Heart left ventricle (tissue), 16 donors: ENCODE measurements around the gene SUCO. TPM values are rescaled to one million over a fixed set of nuclear protein-coding genes. Genes with fewer than 3 reads are reported as not detected.

ENCODE experiments used
- ATAC-seq, 4 donors: fragments of 200-7000 bp; cut with Tn5 transposase; one replicate each; pipeline ENCODE4 v1.9.1; 2020 to 2022; ENCODE audit warnings: moderate library complexity in 4 of 4, mild to moderate bottlenecking in 3 of 4, moderate number of reproducible peaks in 1 of 4
- DNase-seq, 5 donors: peaks; one replicate each; pipeline ENCODE4 v3.0.0-alpha.2; 2020
- H3K27ac ChIP-seq, 12 donors: fragments of 200-600 bp; sonication (generic) in 4 of 12; one replicate each; pipeline versions ENCODE4 v1.5.0 to v1.8.0; 2016 to 2022; ENCODE audit warnings: mild to moderate bottlenecking in 2 of 12
- H3K27me3 ChIP-seq, 9 donors: fragments of 200-600 bp; sonication (generic) in 2 of 9; one replicate each; pipeline versions ENCODE4 v1.5.1 to v1.8.0; 2016 to 2022; ENCODE audit warnings: mild to moderate bottlenecking in 3 of 9
- H3K36me3 ChIP-seq, 9 donors: fragments of 200-600 bp; sonication (generic) in 2 of 9; one replicate each; pipeline versions ENCODE4 v1.5.0 to v1.8.0; 2018 to 2022; ENCODE audit warnings: mild to moderate bottlenecking in 2 of 9
- H3K4me1 ChIP-seq, 12 donors: fragments of 200-600 bp; sonication (generic) in 4 of 12; one replicate each; pipeline versions ENCODE4 v1.5.0 to v1.8.0; 2016 to 2022; ENCODE audit warnings: mild to moderate bottlenecking in 3 of 12
- H3K4me3 ChIP-seq, 12 donors: fragments of 200-600 bp; sonication (generic) in 4 of 12; one replicate each; pipeline versions ENCODE4 v1.5.0 to v1.8.0; 2017 to 2022; ENCODE audit warnings: mild to moderate bottlenecking in 9 of 12, moderate library complexity in 4 of 12
- H3K9me3 ChIP-seq, 12 donors: fragments of 200-600 bp; sonication (generic) in 4 of 12; one replicate each; pipeline versions ENCODE4 v1.5.0 to v1.8.0; 2016 to 2022; ENCODE audit warnings: mild to moderate bottlenecking in 1 of 12
- POLR2A ChIP-seq, 2 donors: fragments of 450-650 bp; IDR thresholded peaks; one replicate each; pipeline ENCODE4 v1.6.1; 2017; ENCODE audit warnings: antibody characterized with exemption in 2 of 2, mild to moderate bottlenecking in 2 of 2, moderate library complexity in 2 of 2
- WGBS, 4 donors: extraction: QIAGEN DNeasy Blood & Tissue Kit in 2 of 4; methylation state at CpG; one replicate each; pipeline versions ENCODE4 v1.1.5 to v1.1.7; 2013 to 2018; 5-methylcytosine and 5-hydroxymethylcytosine counted together
- intact Hi-C, 10 donors: fragments of 100-400 bp; cut with DNase I; formaldehyde crosslinking; loops; one replicate each; pipeline versions ENCODE4 v1.11.1 to v1.14.2; 2022
- polyA plus RNA-seq, 2 donors: library from polyadenylated mRNA; stranded (reverse); fragments of 200-250 nt; gene quantifications; one replicate each; pipeline ENCODE4 v1.2.3, GENCODE V29; 2013
- total RNA-seq, 9 donors: library from RNA; depleted of rRNA in 2 of 9; stranded (reverse); fragments of >200 nt in 2 of 9; fragmentation: NEBNext Ultra II Directional in 3 of 9; extraction: Animal tissue kit (Norgen Biotek cat#: 25700) in 3 of 9; gene quantifications; one replicate each; pipeline versions ENCODE4 v1.1.0 to v1.2.4, GENCODE V29; 2016 to 2023
- TF ChIP-seq, protein P1 (sequence below), 12 donors: fragments of 200-600 bp; sonication (generic) in 4 of 12; IDR thresholded peaks; one replicate each; pipeline versions ENCODE4 v1.5.0 to v1.8.0; 2018 to 2022; ENCODE audit warnings: antibody characterized with exemption in 12 of 12, mild to moderate bottlenecking in 5 of 12
- donor health status: ischemic (EF 13 %, LVEDD 7.1; RV severe dilation, severe dysfunction).
- donor health status: healthy with polysubstance abuse.
- donor health status: DM: no; HTN: yes; CAD: no.
- donor health status: DM: no; HTN: no; CAD: no.
- donor health status: ischemic (EF 25% LVEDD 6.9; RV normal size, moderate dysfunction).
- donor health status: ischemic (EF 25% LVEDD 5.7; RV mildly dilated, moderate dysfunction).
- donor health status: healthy.
- donor health status: DM: yes; HTN: yes; CAD: no.
- donor health status: ischemic (EF 35%, LVEDD 5.7; RV mildly dilated, moderate dysfunction).
- donor health status: nonischemic (EF 11% LVEDD 7.7; RV severe dilation, severe dysfunction).
- donor health status: DM: yes; HTN: yes; CAD: no.
- donor health status: PGD.
- donor health status: ischemic (EF 29% LVEDD 5.4; RV normal size, mild dysfunction).
- donor health status: nonischemic (EF 23%, LVEDD 6.1; RV moderate dilation, normal function).

The SUCO gene
- total and polyA plus RNA-seq, 11 donors, result 6.7 to 33.4 (median 23.7) TPM

DNA sequence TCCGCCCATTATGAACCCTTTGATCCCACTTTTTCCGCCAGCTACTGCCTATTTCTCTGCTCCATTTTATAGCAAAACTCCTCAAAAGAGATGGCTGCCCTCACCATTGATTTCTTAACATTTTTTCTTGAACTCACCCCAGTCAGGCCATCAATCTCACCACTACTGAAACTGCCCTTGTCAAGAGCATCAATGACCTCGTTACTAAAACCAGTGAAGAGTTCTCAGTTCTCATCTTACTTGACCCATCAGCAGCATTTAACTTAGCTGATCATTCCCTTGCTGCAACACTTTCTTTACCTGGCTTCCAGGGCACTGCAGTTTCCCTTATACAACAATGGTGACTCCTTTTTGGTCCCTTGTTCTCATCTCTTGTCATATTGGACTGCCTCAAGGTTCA, 90.8 kb downstream of the SUCO start:
- Histone ChIP-seq H3K4me1 (peaks cover 0 to 5% (median 0%) of the 10 kb centered on the region in 12 donors), H3K9me3 (peaks cover 0 to 28% (median 17%) of the 10 kb centered on the region in 12 donors), H3K27ac (no peak overlapping the region), H3K27me3 (no peaks in the 10 kb centered on the region), H3K36me3 (no peaks in the 10 kb centered on the region), H3K4me3 (no peak overlapping the region)
- ATAC-seq (no peak), DNase-seq (no peak)
- intact Hi-C loops, result no loop called here
- 85 to 90% (median 87%) methylated on average over 3 of the region's 3 CpGs for WGBS, 4 donors
- no peak for TF ChIP-seq POLR2A (IDR thresholded peaks at IDR 0.05)
- TF ChIP-seq, protein P1, sequence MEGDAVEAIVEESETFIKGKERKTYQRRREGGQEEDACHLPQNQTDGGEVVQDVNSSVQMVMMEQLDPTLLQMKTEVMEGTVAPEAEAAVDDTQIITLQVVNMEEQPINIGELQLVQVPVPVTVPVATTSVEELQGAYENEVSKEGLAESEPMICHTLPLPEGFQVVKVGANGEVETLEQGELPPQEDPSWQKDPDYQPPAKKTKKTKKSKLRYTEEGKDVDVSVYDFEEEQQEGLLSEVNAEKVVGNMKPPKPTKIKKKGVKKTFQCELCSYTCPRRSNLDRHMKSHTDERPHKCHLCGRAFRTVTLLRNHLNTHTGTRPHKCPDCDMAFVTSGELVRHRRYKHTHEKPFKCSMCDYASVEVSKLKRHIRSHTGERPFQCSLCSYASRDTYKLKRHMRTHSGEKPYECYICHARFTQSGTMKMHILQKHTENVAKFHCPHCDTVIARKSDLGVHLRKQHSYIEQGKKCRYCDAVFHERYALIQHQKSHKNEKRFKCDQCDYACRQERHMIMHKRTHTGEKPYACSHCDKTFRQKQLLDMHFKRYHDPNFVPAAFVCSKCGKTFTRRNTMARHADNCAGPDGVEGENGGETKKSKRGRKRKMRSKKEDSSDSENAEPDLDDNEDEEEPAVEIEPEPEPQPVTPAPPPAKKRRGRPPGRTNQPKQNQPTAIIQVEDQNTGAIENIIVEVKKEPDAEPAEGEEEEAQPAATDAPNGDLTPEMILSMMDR (IDR thresholded peaks at IDR 0.05), result no peak

DNA sequence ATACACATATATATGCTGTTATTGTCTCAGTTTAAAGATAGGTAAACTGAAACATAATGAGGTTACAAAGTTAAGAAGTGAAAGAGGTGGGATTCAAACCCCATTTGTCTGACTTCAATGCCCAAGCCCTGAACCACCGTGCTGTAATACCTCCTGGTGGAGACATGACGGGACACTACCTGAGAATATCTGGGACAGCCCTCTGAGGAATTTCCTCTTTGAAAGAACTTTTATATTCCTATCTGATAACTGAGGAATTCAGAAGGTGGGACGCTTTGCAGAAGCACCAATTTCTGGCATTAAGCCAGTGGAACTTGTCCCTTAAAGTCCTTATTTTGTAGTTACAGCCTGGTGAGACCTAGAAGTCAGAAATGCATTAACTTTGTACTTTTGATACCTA, 93.9 kb downstream of the SUCO start:
- no peak for ATAC-seq
- WGBS, 4 donors, result 33 to 50% (median 34%) methylated on average over 3 of the region's 3 CpGs
- intact Hi-C loops, result no loop called here

DNA sequence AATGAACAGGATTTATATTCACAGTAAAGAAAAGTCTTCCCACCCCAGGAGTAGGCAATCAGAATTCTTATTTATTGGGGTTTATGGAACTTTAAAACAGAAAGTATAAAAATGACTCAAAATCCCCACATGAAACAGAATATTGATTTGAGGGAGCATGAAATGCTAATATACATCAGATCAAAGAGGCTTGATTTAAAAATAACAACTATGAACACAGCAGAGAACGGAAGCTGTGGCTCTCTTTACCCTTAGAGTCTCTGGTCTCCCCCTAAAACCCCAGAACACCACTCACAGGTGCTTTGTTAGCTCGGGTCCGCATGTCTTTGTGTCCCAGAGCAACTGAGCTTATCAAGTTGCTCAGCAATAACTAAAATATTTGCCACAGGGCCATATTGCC, 94.8 kb downstream of the SUCO start:
- no peaks in the 10 kb centered on the region for H3K4me1 ChIP-seq
- H3K9me3 ChIP-seq, result peaks cover 0 to 12% (median 0%) of the 10 kb centered on the region in 12 donors
- H3K36me3 ChIP-seq, result no peaks in the 10 kb centered on the region
- H3K27me3 ChIP-seq, result no peaks in the 10 kb centered on the region
- DNase-seq, result no peak
- intact Hi-C loops, result no loop called here
- WGBS, 4 donors, result 73 to 83% (median 80%) methylated on average over 3 of the region's 3 CpGs
- TF ChIP-seq, protein P1 (IDR thresholded peaks at IDR 0.05), result no peak
- no peak for TF ChIP-seq POLR2A (IDR thresholded peaks at IDR 0.05)
- ATAC-seq, result no peak
- H3K4me3 ChIP-seq, result no peak overlapping the region
- H3K27ac ChIP-seq, result no peak overlapping the region

More for the DNA sequence above, 93.9 kb downstream of the SUCO start:
- Histone ChIP-seq H3K36me3 (no peaks in the 10 kb centered on the region), H3K27ac (no peak overlapping the region), H3K4me3 (no peak overlapping the region), H3K27me3 (no peaks in the 10 kb centered on the region), H3K4me1 (peaks cover 0 to 5% (median 0%) of the 10 kb centered on the region in 12 donors), H3K9me3 (peaks cover 0 to 4% (median 0%) of the 10 kb centered on the region in 12 donors)
- TF ChIP-seq POLR2A (IDR thresholded peaks at IDR 0.05), result no peak
- TF ChIP-seq, protein P1 (IDR thresholded peaks at IDR 0.05), result no peak
- DNase-seq, result no peak

DNA sequence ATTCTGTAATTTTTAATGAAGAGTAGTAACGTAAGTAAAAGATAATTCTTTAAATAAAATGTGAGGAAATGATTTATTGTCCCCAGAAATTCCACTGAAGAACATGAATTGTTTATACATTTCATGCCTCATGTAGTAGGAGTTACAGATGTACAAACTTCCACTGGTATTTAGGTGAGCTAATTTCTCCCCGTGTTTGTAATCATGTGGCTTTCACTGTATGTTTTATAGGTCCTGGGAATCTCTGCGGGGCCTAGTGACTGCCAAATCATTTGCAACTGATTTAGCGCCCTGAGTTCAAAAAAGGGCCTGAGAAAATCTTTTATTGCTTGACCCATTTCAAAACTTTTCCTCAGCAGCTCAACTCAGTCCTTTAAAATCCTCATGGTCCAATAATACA, 95.5 kb downstream of the SUCO start:
- Histone ChIP-seq H3K4me3 (no peak overlapping the region), H3K9me3 (peaks cover 0 to 13% (median 0%) of the 10 kb centered on the region in 12 donors), H3K4me1 (no peaks in the 10 kb centered on the region), H3K27ac (no peak overlapping the region), H3K27me3 (no peaks in the 10 kb centered on the region), H3K36me3 (no peaks in the 10 kb centered on the region)
- 87 to 90% (median 88%) methylated on average over 4 of the region's 4 CpGs for WGBS, 4 donors
- intact Hi-C loops, result no loop called here
- DNase-seq (no peak), ATAC-seq (no peak)
- no peak for TF ChIP-seq POLR2A (IDR thresholded peaks at IDR 0.05)
- TF ChIP-seq, protein P1 (IDR thresholded peaks at IDR 0.05), result no peak
